IMR-90 (cell line): ENCODE results near the gene SPATA25. TPM values are rescaled to one million over a fixed set of nuclear protein-coding genes. Genes with fewer than 3 reads are reported as not detected.

Source experiments
- ATAC-seq: fragments of 200-7000 bp; cut with Tn5 transposase; 2 replicates; pipeline ENCODE4 v1.9.1; 2020; ENCODE audit warnings: low read depth, mild to moderate bottlenecking, moderate library complexity
- BruUV-seq: library from RNA; stranded (reverse); fragments of 400-500 nt; replicated peaks from 2 replicates; lab custom pipeline; 2021; lab: Mats Ljungman, UMichigan
- CTCF ChIA-PET: fragments of 300-600 bp; formaldehyde crosslinking; extraction: SDS; loops from one replicate; lab custom pipeline; 2021; ENCODE audit warnings: antibody characterized with exemption; lab: Yijun Ruan, JAX
- POLR2A ChIA-PET: fragments of 300-600 bp; sonication (Branson Sonifier 250); formaldehyde crosslinking; loops from one replicate; lab custom pipeline; 2022; ENCODE audit warnings: antibody characterized with exemption; ENCODE audit not compliant: unreplicated experiment; lab: Charles Lee
- DNase-seq: peaks from one replicate; pipeline ENCODE4 v3.0.0; 2013
- H2AFZ ChIP-seq: replicated peaks from 2 replicates; pipeline ENCODE3; 2013; ENCODE audit warnings: low read length, mild to moderate bottlenecking; ENCODE audit not compliant: poor library complexity
- H2AK5ac ChIP-seq: 2 replicates; pipeline ENCODE4 v1.6.1; 2013; ENCODE audit warnings: low read depth, low read length, inconsistent platforms
- H2AK9ac ChIP-seq: replicated peaks from 2 replicates; pipeline ENCODE3; 2013; ENCODE audit warnings: mild to moderate bottlenecking, low read depth, low read length, moderate library complexity; ENCODE audit not compliant: poor library complexity
- H2BK120ac ChIP-seq: 2 replicates; pipeline ENCODE4 v1.6.1; 2013; ENCODE audit warnings: low read depth, low read length, inconsistent platforms
- H2BK15ac ChIP-seq: 3 replicates; pipeline ENCODE4 v1.6.1; 2013; ENCODE audit warnings: low read depth, low read length, inconsistent platforms
- H2BK20ac ChIP-seq: 2 replicates; pipeline ENCODE4 v1.6.1; 2013; ENCODE audit warnings: low read depth, mild to moderate bottlenecking, inconsistent platforms, low read length, moderate library complexity
- H2BK5ac ChIP-seq: 2 replicates; pipeline ENCODE4 v1.6.1; 2013; ENCODE audit warnings: mild to moderate bottlenecking, low read depth, low read length, inconsistent platforms; ENCODE audit not compliant: poor library complexity, severe bottlenecking
- H3K14ac ChIP-seq: replicated peaks from 2 replicates; pipeline ENCODE4 v1.6.1; 2013; ENCODE audit warnings: low read depth, low read length, inconsistent platforms
- H3K18ac ChIP-seq: 2 replicates; pipeline ENCODE4 v1.6.1; 2013; ENCODE audit warnings: low read depth, low read length, control low read depth
- H3K23ac ChIP-seq: 2 replicates; pipeline ENCODE4 v1.6.1; 2013; ENCODE audit warnings: low read depth, low read length, inconsistent platforms
- H3K27ac ChIP-seq: 2 replicates; pipeline ENCODE4 v1.5.1; 2013; ENCODE audit warnings: mild to moderate bottlenecking, control low read depth, low read length; ENCODE audit not compliant: insufficient read depth
- H3K27me3 ChIP-seq: 2 replicates; pipeline ENCODE4 v1.6.1; 2013; ENCODE audit warnings: low read length; ENCODE audit not compliant: control insufficient read depth, insufficient read depth
- H3K36me3 ChIP-seq: 2 replicates; pipeline ENCODE4 v1.6.1; 2013; ENCODE audit warnings: low read length, mixed read lengths; ENCODE audit not compliant: control insufficient read depth, insufficient read depth
- H3K4ac ChIP-seq: 2 replicates; pipeline ENCODE4 v1.6.1; 2013; ENCODE audit warnings: low read depth, low read length, inconsistent platforms
- H3K4me1 ChIP-seq: 2 replicates; pipeline ENCODE4 v1.6.1; 2013; ENCODE audit warnings: low read length, mixed read lengths; ENCODE audit not compliant: control insufficient read depth, insufficient read depth
- H3K4me2 ChIP-seq: 2 replicates; pipeline ENCODE4 v1.6.1; 2013; ENCODE audit warnings: low read depth, mild to moderate bottlenecking, control low read depth, low read length, moderate library complexity
- H3K4me3 ChIP-seq: 2 replicates; pipeline ENCODE4 v1.5.1; 2013; ENCODE audit warnings: low read depth, mild to moderate bottlenecking, control low read depth, low read length, moderate library complexity; ENCODE audit not compliant: insufficient read depth
- H3K56ac ChIP-seq: 2 replicates; pipeline ENCODE4 v1.6.1; 2013; ENCODE audit warnings: low read length, inconsistent platforms; ENCODE audit not compliant: insufficient read depth; ENCODE audit errors: extremely low read depth
- H3K79me1 ChIP-seq, 2 experiments: 2 replicates each; pipeline ENCODE4 v1.6.1; 2013; ENCODE audit warnings: low read length in 2 of 2, inconsistent platforms in 1 of 2, low read depth in 1 of 2
- H3K9ac ChIP-seq: 2 replicates; pipeline ENCODE4 v1.6.1; 2013; ENCODE audit warnings: low read depth, low read length, control low read depth
- H3K9me1 ChIP-seq: 2 replicates; pipeline ENCODE4 v1.6.1; 2013; ENCODE audit warnings: low read length, inconsistent platforms; ENCODE audit not compliant: insufficient read depth
- H3K9me3 ChIP-seq: 2 replicates; pipeline ENCODE4 v1.6.1; 2013; ENCODE audit warnings: low read length; ENCODE audit not compliant: control insufficient read depth, insufficient read depth
- H4K20me1 ChIP-seq: 2 replicates; pipeline ENCODE4 v1.6.1; 2013; ENCODE audit warnings: low read length, inconsistent platforms; ENCODE audit not compliant: insufficient read depth
- H4K5ac ChIP-seq: 2 replicates; pipeline ENCODE4 v1.6.1; 2013; ENCODE audit warnings: mild to moderate bottlenecking, low read depth, low read length, control low read depth
- H4K8ac ChIP-seq, 2 experiments: 2 replicates each; pipeline ENCODE4 v1.6.1; 2013; ENCODE audit warnings: low read depth in 2 of 2, low read length in 2 of 2, control low read depth in 1 of 2, inconsistent platforms in 1 of 2
- H4K91ac ChIP-seq: 2 replicates; pipeline ENCODE4 v1.6.1; 2013; ENCODE audit warnings: low read depth, low read length, inconsistent platforms; ENCODE audit not compliant: insufficient read depth
- CEBPB ChIP-seq: IDR thresholded peaks from 2 replicates; pipeline ENCODE4 v1.6.1; 2012; ENCODE audit warnings: low read depth, low read length, improper control_type of control experiment
- CHD1 ChIP-seq: IDR thresholded peaks from 2 replicates; pipeline ENCODE4 v1.6.1; 2012; ENCODE audit warnings: low read depth, low read length, improper control_type of control experiment
- MAFK ChIP-seq: IDR thresholded peaks from 2 replicates; pipeline ENCODE4 v1.6.1; 2012; ENCODE audit warnings: low read depth, low read length, improper control_type of control experiment
- MAZ ChIP-seq: IDR thresholded peaks from 2 replicates; pipeline ENCODE4 v1.6.1; 2012; ENCODE audit warnings: low read depth, mild to moderate bottlenecking, low read length, improper control_type of control experiment, moderate library complexity, borderline replicate concordance
- MXI1 ChIP-seq: IDR thresholded peaks from 2 replicates; pipeline ENCODE4 v1.6.1; 2012; ENCODE audit warnings: low read depth, mild to moderate bottlenecking, low read length, moderate library complexity, borderline replicate concordance
- NFE2L2 ChIP-seq: fragments of 150-350 bp; IDR thresholded peaks from 2 replicates; pipeline ENCODE4 v1.6.1; 2016; ENCODE audit warnings: low read depth, mild to moderate bottlenecking, low read length
- POLR2A ChIP-seq: IDR thresholded peaks from 2 replicates; pipeline ENCODE4 v1.6.1; 2012; ENCODE audit warnings: mild to moderate bottlenecking, low read depth, low read length
- RCOR1 ChIP-seq: IDR thresholded peaks from 2 replicates; pipeline ENCODE4 v1.6.1; 2012; ENCODE audit warnings: mild to moderate bottlenecking, low read length, improper control_type of control experiment; ENCODE audit not compliant: insufficient replicate concordance
- RFX5 ChIP-seq: IDR thresholded peaks from 2 replicates; pipeline ENCODE4 v1.8.0; 2012; ENCODE audit warnings: low read depth, mild to moderate bottlenecking, low read length, moderate library complexity
- WGBS, 2 experiments: methylation state at CpG; one replicate each; pipeline versions ENCODE4 v1.1.5 to v1.1.7; 2013; ENCODE audit warnings: missing lambda C conversion rate in 2 of 2; ENCODE audit not compliant: insufficient read length in 1 of 2; ENCODE audit errors: extremely low coverage in 2 of 2; 5-methylcytosine and 5-hydroxymethylcytosine counted together
- dilution Hi-C: fragments of 300-500 bp; cut with HindIII; formaldehyde crosslinking; loops from one replicate; pipeline ENCODE4 v1.14.3; 2018; ENCODE audit warnings: low sequenced_read_pairs; ENCODE audit not compliant: unreplicated experiment
- in situ Hi-C: fragments of 300-500 bp; cut with MboI; formaldehyde crosslinking; loops from 3 replicates; pipeline ENCODE4 v1.14.3; 2019; ENCODE audit warnings: low sequenced_read_pairs, inconsistent platforms, mixed read lengths
- intact Hi-C: fragments of 100-400 bp; cut with micrococcal nuclease; formaldehyde crosslinking; loops from 2 replicates; pipeline ENCODE4 v1.10.0; 2022
- polyA plus RNA-seq, 3 experiments: library from polyadenylated mRNA; depleted of rRNA; stranded (reverse); fragments of >200 nt; gene quantifications; 2 replicates each; pipeline ENCODE4 v1.2.3, GENCODE V29; 2012; ENCODE audit warnings: low replicate concordance in 1 of 3
- total RNA-seq: library from RNA; depleted of rRNA; stranded (reverse); fragments of >200 nt; gene quantifications from 2 replicates; pipeline ENCODE4 v1.2.3, GENCODE V29; 2012
- TF ChIP-seq, protein P1 (sequence below): fragments of 150-350 bp; IDR thresholded peaks from 2 replicates; pipeline ENCODE4 v1.6.1; 2016; ENCODE audit warnings: low read depth, mild to moderate bottlenecking, low read length, moderate library complexity, borderline replicate concordance
- TF ChIP-seq, protein P2 (sequence below): fragments of 150-350 bp; IDR thresholded peaks from 2 replicates; pipeline ENCODE4 v1.6.1; 2017; ENCODE audit warnings: mild to moderate bottlenecking, antibody characterized with exemption, low read length, low read depth

SPATA25 gene
- total and polyA plus RNA-seq, 2 of the 4 experiments (the other 2 are of a cell fraction): 0.18 to 0.36 TPM

DNA sequence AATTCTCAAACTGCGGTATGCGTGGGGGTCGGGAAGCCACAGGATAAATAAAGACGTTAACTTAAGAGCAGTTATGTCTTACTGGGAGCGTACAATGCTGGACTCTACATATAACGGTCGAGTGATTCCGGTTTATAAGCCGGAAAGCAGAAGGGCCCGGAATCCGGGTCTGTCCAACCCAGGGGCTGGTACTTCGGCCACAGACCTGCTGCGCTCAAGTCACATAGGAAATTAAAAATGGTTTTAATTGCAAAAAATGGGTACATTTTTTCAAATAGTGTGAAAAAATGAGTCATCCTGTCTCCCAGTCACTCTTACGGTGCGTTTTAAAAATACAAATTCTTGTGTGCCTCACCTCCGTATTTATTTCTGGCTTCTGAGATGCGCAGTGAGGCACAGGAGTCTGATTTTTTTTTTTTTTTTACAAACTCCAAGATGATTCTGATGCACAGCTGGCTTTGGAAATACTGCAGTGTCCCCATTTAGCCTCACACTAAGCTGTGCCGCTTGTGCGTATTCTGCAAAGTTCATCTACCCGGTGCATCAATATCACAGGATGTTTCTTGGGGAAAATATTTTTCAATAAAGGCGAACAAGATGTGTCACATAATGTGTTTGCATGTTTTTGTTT lies 48.1 kb upstream of the SPATA25 start:
- Histone ChIP-seq H4K91ac (peak overlapping the region; percentile 14; the same call in 1 of the 2 replicates), H2AK5ac (peak overlapping the region; percentile 15; the same call in 1 of the 2 replicates), H4K8ac (peak overlapping the region in 1 of 2 experiments; percentile 38; a peak in 2 of 4 replicates), H3K79me1 (peaks cover 38 to 70% of the 10 kb centered on the region in 2 experiments), H3K9me1 (0 out of 2 replicates have a peak, but pooled peaks cover 4% of the 10 kb centered on the region), H3K4ac (peak overlapping the region; percentile 83), H3K27me3 (no peaks in the 10 kb centered on the region), H4K5ac (peak overlapping the region; percentile 46), H3K9me3 (no peaks in the 10 kb centered on the region), H3K36me3 (peaks cover 27% of the 10 kb centered on the region), H3K18ac (peak overlapping the region; percentile 71; the same call in 1 of the 2 replicates), H4K20me1 (peaks cover 15% of the 10 kb centered on the region), H3K9ac (peak overlapping the region; percentile 52), H3K4me1 (peaks cover 5% of the 10 kb centered on the region), H2AK9ac (peak overlapping the region; percentile 10), H2BK15ac (no peak overlapping the region; the same call in 2 of the 3 replicates), H3K14ac (peak overlapping the region; percentile 80), H2BK5ac (peak overlapping the region; percentile 77), H3K4me3 (peak overlapping the region; percentile 57), H3K56ac (peak overlapping the region; percentile 60; the same call in 1 of the 2 replicates), H3K23ac (peak overlapping the region; percentile 54), H2BK120ac (peak overlapping the region; percentile 25; the same call in 1 of the 2 replicates), H3K4me2 (peak overlapping the region; percentile 95), H2AFZ (peak overlapping the region; percentile 87), H3K27ac (peak overlapping the region; percentile 63), H2BK20ac (no peak overlapping the region)
- DNase-seq (peak; percentile 43), ATAC-seq (no peak)
- dilution Hi-C loops (no loop called here), intact Hi-C loops (loop anchor here (1.0 to 10.0 kb wide), 5 partner anchors 25 to 136 kb away; partner anchors contain the start of genes ACOT8, CTSA, NEURL2 and SNX21), in situ Hi-C loops (no loop called here)
- TF ChIP-seq MAZ (no peak), MAFK (no peak), RFX5 (no peak), CEBPB (no peak), RCOR1 (no peak), POLR2A (no peak), CHD1 (no peak), MXI1 (peak; percentile 4; the same call in 1 of the 2 replicates), NFE2L2 (0 out of 2 replicates have a peak, but pooled peaks have one; percentile 14)
- TF ChIP-seq, protein P1, sequence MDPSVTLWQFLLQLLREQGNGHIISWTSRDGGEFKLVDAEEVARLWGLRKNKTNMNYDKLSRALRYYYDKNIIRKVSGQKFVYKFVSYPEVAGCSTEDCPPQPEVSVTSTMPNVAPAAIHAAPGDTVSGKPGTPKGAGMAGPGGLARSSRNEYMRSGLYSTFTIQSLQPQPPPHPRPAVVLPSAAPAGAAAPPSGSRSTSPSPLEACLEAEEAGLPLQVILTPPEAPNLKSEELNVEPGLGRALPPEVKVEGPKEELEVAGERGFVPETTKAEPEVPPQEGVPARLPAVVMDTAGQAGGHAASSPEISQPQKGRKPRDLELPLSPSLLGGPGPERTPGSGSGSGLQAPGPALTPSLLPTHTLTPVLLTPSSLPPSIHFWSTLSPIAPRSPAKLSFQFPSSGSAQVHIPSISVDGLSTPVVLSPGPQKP: no peak
- TF ChIP-seq, protein P2, sequence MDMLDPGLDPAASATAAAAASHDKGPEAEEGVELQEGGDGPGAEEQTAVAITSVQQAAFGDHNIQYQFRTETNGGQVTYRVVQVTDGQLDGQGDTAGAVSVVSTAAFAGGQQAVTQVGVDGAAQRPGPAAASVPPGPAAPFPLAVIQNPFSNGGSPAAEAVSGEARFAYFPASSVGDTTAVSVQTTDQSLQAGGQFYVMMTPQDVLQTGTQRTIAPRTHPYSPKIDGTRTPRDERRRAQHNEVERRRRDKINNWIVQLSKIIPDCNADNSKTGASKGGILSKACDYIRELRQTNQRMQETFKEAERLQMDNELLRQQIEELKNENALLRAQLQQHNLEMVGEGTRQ: no peak
- ChIA-PET POLR2A (interaction anchor here (0.6 to 1.2 kb wide), 4 partner anchors 8 to 25 kb away, joined by 3 to 8 read pairs (median 5); no protein-coding TSS in a partner anchor), CTCF (interaction anchor here (0.7 kb wide), 1 partner anchor 34 kb away, joined by 3 read pairs; no protein-coding TSS in a partner anchor)
- TSS peak; percentile 83 for BruUV-seq
- WGBS, 2 experiments: 10% methylated on average over 9 of the region's 21 CpGs; no CpG with 5 or more reads in 1 of the 2 experiments
